GOT3 (cell line): Measurements from ENCODE around the gene ARID5B.

Experiments used
- DNase-seq: peaks from one replicate; lab custom pipeline; 2025; ENCODE audit warnings: mixed read lengths; lab: John Stamatoyannopoulos, UW

ARID5B gene

DNA sequence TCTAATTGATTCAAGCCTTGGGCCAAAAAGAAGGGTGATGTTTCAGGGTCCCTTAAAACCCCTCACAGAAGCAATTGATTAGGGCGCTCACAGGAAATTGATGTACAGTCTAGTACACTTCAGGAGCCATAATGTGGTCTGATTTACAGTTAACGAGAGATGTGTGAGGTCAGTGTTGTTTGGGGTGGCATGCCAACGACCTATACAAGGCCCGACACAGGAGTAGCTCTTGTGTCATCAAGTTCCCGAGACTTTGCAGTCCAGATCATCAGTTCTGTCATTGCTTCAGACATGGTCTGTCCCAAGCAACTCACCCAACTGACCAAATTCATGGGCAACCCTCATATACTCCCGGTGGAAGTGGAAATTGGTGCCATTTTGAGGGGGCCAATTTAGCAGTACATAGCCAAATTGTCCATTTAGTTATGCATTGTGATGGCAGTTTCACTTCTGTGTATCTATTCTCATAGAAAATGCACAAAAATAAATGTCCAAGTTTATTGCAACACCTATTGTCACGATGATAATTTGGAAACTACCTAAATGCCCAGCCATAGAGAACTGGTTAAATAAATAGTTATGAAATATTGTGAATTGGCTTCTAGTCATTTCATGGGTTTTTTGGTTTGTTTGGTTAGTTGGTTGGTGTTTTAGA lies 18.0 kb upstream of the ARID5B start:
- no peak for DNase-seq

DNA sequence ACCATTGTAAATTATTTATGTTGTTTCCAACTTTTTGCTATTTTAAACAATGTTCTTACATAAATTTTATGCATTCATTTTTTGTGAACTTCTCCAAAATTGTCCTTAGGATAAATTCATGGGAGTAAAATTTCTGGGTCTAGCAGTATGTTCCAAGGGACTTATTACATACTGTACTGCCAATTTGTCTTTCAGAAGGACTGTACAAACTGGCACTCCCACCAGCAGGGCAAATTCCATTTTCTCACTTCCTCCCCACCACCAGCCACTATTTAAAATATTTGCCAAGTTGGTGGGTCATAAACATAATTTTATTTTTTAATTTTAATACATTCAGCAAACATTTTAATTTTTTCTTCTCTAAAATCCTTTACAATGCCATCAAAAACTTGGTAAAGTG lies 13.7 kb upstream of the ARID5B start:
- DNase-seq = no peak

DNA sequence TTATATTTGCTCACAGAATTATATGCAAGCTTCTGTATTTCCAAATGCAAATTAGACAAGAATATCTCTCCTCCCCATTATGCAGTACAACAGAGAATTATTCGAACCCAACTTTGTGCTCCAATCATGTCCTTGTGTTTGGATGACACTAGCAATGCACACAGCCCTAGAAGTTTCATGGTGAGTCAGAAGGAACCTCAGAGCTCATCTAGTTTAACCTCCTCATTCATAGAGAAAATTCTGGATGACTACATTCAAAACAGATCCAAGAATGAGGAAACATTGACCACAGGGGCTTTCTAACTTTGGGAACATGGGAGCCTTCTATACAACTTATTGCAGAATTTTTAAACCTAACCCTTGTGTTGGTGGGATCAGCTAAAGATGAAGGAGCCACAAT lies 12.8 kb upstream of the ARID5B start:
- DNase-seq = no peak

DNA sequence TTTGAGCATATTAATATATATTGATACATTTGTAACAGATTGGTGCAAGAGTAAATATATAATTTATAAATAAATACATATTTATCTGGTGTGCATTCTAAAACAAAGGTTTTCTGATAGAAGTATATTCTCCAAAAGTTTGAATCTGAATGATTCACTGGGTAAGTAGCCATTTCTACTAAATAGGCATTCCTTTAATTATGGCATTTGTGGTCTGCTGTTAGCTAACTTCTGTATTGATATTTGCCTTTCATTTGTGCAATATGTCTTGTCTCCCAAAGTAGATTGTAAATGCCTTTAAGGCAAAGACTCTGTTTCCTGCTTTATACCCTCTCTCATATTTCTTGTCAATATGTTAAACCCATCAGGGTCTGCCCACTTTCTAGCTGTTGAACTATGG lies 11.1 kb upstream of the ARID5B start:
- DNase-seq = no peak

DNA sequence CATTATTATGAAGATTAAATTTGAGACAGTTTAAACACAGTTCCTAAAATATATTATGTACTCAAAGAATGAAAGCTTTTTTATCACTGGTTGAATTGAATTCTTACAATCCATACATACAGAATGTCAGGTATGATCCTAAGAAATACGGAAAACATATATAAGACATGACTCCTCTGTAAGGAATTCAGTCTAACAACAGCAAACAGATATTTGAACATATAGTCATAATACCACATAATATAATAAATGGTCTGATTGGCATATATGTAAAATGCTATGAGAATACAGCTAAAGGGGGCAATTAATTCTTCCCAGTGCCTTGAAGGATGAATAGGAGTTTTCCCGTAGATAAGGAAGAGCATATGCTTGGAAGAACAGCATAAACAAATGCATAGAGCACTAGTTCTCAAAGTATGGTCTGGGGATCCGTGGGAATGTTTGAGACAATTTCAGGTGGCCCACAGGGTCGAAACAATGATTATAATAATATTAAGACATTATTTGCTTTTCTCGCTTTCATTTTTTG lies 10.6 kb upstream of the ARID5B start:
- no peak for DNase-seq

DNA sequence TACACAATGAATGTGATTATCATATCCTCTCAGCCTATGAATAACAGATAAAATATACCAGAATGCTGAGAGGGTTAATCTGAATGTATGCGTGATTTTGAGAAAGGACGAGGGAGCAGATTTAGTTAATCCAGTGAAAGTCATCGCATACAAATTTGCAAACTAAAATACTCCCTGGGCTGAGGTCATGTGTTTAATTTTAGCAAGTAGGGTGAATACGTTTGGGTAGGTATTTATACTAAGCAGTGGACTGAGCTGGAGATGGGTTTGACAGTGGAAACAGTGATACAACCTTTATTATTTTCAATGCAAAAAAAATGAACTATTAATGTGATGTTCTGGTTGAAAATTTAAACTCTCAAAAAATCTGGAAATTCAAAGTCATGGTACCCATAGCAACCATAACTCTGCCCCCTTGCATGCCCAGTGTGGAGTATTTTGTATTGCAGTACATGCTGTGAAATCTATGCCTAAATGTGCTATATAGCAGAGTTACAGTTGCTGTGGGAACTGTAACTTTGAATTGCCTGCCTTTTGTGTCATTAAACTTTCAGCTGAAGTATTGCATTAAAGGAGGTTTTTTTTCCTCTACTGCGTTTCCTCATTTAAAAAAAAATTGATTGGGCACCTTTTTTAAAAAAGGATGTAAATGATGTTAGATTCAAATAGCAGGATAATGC lies 9.5 kb upstream of the ARID5B start:
- no peak for DNase-seq

DNA sequence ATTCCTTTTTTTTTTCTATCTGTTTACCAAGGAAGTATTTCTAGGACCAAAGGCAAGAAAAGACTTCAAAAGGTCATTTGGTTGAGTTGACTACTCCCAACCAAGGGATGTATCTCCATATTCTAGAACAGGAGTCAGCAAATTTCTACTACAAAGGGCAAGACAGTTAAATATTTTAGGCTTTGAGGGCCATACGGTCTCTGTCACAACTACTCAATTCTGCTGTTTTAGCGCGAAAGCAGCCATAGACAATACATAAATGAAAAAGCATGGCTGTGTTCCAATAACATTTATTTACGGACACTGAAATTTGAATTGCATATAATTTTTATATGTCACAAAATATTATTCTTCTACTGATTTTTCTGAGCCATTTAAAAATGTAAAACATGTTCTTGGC lies 8.5 kb upstream of the ARID5B start:
- DNase-seq = no peak

DNA sequence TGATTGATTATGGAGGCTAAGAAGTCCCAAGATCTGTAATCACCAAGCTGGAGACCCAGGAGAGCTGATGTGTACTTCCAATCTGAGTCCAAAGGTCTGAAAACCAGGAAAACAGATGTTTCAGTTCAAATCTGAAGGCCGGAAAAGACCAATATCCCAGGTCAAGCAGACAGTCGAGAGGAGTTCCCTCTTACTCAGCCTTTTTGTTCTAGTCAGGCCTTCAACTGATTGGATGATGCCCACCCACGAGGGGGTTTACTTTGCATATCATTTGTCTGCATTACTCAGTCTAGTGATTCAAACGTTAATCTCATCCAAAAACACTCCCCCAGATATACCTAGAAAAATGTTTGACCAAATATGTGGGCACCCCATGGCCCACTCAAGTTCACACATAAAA lies 7.4 kb upstream of the ARID5B start:
- DNase-seq = no peak

DNA sequence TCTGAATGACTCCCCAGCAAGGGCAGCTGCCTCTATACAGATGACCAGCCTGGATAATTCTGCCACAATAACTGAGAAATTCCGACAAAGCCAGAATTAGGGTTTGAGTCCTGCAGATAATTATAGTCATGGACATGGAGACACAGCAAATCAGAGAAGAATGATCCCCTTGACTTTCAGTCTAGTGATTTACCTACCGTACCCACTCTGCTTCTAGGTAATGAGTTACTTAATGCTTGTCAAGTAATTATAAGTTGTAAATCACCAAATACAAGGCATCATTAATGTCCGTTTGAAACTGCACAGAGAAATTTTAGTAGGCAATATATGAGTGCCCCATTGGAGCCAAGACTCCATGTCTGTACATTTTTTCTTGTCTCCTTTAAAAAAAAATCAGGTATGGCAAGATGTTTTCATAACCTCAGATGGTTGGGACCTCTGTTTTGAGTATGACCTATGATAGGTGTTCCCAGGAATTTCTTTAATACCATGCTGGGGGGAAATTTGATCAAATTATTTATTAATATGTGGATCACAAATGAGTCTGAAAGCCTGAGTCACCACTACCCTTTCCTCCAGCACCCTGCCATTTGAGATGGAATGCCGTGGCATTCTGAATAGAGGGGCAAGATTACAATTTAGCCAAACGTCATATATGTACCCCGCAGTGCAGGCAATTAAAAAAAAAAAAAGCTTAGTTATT lies 5.5 kb upstream of the ARID5B start:
- DNase-seq = no peak

DNA sequence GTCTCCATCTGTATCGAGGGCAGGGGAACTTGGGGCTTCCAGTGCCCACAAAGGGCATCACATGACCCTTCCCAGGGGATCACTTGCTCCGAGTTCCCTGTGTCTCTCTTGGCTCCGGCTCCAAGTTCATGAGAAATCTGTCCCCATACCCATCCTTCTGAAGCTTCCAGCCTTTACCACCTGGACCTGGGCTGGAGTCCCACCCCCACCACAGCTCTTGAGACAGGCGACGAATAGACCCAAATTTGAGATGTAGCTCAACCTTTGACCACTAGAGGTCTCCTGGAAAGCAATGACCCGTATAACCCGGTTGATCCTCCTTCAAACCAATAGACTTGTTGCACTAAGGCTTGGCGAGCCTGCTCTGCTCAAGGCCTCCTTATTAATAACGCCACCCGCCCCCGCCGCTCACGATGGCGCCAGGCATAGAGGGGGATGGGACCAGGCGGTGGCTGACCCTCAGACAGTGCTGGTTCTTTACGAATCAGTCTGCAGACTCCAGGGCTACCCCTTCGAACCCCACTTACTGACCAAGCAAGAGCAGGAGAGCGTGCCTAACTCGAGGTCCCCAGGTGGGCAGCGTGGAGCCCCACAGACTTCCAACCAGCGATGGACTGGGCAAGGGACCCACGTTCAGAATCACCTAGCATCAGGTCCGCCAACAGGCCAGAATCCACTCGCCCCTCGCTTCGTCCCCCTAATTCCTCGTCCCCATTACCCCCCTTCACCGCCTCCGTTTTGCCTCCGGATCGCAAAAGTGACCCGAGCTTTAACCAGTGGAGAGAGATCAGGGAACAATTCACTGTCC lies 4.4 kb upstream of the ARID5B start:
- no peak for DNase-seq

DNA sequence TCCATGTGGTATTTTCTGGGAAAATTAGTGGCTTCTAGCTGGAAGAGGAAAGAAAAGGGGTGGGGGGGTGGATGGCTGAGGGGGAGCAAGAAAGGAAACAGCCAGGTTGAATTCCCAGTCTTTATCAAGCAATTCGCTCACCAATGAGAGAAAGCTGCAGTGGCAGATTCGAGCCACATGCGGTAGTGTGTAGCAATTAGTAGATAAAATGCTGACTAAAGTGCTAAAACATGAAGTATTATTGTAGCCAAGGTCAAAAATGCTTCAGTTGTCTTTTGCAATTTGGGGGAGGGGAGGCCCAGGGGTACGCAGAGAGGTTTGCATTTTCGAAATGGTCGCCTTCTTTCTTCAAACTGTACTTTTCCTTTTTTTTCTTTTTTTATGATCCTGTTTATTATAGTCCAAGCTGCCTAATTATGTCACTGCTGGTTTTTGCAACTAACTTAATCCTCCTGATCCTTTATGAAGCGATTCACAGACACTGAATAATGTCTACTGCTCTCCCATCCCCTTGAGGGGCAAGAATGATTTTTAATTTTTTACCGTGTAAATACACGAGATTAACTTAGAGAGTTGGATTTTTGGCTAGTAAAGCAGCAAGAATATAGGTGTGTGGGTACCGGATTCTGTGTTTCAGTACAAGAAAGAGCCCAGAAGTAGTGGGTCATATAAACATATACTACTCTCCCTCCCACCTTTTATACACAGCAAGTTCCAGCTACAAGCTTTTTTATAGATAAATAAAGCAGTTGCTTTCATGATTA lies 3.6 kb upstream of the ARID5B start:
- no peak for DNase-seq

DNA sequence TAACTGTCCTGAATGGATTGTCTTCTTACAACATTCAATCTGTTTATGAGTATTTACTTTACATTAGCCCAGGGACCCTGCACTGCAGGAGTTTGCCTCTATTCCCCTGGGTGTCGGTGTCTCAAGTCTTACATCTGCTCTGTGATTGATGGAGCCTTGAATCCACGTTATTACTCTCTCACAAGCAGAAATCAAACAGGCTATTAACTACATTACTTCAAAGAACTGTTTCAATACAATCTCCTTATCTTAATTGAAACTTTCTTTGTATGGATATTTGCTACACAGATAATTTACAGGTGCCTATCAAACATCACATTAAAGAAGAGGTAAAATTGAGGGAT lies 3.1 kb upstream of the ARID5B start:
- DNase-seq = no peak

DNA sequence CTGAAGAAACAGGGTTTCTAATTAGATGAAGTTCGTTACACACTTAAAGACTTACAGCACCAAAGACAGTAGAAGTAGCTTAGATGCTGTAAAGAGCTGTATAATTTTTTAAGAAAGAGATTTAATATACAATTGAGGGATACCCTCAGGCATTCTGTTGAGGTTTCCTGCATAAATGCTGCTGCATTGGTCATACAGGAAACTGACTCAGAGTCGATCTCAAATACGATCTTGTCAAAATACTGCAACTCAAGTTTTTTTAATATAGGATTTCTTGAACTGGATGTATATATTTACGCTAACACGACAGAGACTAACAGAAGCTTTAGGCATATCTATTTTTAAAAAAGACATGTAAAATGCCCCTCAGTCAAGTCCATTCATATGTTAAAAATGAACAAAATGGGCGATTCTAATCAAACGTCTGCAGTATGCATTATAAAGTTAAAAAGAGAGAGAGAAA lies 2.4 kb upstream of the ARID5B start:
- no peak for DNase-seq

DNA sequence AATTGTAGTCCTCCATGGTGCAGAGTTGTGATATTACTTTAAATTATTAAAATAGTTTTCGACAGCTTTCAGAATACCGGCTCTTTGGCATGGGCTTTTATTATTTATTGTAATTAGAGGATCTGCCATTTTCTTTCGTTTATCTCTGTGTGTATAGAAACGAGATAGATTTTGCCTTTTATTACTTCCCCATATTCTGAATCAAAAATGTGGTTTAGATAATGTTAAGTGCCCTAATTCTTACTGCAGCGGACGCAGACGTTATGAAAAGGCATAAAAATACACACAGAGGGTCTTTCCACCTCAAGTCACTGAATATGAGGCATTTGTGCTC lies 1.9 kb upstream of the ARID5B start:
- no peak for DNase-seq

DNA sequence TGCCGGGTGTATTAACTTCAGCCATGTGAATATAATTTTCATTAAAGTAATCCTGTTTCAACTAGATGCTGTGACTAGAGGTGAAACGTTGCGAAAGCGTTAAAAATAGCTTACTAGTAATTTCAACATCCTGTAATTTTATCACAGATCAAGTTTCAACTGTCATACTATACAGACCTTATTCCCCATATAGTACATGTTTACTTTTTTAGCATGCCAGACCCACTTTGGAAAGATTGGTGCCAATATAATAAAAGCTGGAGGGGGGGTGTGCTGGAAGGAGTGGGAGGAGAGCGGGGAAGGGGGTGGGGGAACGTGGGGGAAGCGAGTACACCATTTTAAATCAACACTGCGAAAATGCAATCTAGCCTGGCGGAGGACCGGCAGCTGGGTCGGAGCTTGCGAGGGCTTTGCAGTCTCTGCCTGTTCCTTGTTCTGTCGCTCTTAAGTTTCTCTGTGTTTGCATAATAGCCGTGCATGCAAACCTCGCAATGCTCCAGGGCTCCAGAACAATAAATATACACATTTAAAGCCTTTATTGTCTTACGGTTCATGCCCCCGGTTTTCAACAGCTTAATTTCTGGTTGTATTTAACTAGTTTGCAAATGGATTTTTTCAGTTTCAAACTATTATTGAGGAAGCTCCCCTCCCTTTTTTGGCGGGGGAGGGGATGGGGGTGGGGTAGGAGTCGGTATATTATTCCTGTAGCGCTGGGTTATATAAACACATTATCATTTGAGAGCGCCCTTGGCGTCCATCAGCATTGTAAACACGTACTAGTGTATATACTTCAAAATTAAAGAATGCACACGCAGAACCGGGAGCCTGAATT lies 1.3 kb upstream of the ARID5B start:
- DNase-seq = no peak

DNA sequence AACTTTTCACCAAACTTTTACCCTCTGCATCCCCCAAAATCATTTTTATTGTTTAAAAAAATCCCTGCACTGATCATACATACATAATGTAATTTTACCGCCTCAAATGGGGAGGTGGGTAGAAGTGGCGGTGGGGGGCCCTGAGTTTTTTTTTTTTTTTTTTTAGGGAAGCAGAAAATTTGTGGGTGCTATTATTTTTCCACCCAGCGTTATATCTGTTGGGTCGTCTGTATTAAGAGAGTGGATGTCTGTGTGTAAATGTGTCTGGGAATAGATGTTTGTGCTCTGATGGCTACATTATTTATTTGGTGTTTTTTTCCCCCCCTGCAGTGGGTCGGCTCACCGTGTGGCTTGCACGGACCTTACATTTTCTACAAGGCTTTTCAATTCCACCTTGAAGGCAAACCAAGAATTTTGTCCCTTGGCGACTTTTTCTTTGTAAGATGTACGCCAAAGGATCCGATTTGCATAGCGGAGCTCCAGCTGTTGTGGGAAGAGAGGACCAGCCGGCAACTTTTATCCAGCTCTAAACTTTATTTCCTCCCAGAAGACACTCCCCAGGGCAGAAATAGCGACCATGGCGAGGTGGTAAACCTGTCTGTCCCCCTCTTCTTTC lies 438 bp downstream of the ARID5B start:
- no peak for DNase-seq

DNA sequence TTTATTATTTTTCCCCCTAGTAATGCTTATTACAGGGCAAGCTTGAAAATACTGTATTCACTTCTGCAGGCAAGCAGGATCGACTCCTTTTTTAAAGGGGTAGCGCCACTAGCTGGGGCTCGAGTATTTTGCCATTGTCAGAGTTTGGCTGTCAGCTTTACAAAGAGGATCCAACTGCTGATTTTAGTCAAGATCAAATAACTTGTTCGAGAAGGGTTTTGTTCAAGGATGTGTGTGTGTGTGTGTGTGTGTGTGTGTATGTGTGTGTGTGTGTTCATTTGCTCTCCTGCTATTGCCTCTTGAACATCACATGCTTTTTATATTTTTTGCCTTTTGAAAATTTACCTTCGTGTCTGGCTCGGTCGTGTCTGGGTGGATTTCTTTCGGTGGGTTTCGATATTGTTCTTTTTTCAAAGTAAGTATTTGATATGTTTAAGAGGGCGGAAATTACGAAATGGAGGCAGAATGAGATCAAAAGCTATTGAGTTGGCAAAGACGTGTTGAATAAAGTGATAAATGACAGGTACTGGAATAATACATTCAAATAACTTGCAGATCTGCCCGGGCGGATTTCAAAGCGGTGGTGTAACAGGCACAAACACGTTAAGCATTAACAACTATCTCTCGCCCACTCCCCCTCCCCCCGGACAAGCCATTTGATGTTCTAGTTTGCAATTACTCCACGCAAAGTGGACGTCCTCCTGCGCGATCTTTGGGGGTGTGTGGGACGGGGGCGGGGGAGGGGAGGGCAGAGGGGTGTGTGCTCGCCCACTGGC lies 1.1 kb downstream of the ARID5B start:
- no peak for DNase-seq

DNA sequence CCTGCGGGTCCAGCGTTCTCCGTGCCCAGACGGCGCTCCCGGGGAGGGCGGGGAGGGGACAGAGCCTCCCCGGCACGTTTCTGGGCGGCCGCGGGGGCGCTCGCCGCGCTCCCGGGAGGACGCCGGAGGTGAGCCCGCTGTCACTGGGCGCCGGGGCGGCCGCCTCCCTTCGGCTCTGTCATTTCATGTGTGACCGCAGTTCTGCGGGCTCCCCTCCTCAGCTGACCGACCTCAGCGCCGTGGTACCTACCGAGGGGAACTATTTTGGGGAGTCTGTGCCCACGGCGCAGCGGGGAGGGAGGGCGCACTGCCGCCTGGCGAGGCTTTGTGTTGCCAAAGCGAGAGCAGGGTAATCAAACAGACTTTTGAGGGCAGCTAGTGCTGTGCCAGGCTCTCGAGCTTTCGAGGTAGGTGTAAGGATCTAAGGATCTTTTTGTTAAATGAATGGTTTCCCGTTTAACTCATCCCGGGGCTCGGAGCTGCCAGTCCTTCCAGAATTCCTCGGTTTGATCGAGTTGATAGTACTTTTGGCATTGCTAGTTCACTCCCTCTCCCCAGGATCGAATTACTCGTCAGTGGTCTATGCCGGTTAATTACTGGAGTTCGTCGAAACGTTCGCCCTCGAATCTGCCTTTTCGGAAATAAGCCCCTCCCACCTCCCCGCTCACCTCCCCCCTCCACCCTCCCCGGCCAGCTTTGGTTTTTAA lies 1.9 kb downstream of the ARID5B start:
- no peak for DNase-seq

DNA sequence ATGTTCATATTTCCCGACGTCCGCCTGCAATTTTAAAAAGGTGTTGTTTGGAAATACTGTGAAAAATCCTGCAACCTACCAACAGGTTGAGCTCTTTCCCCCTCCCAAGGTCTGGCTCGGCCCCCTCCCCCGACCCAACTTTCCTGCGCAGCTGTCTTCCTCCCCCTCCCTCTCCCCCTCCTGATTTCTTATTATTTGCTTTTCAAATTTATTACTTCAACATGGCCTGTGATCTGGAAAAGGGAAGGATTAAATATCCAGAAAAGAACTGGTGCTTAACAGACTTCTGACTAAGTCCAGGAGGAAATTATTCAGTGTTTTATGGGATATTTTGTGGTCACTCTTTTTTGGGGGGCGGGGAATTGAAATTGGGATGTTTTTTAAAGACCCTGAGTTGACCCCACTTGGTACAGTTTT lies 2.4 kb downstream of the ARID5B start:
- DNase-seq = no peak
